GM12875 (cell line): Measurements from ENCODE around the gene CLEC16A.
"Not testable (repeated sequence)": the region's sequence is repeated elsewhere in the genome, so short reads cannot be mapped to it uniquely, and the experiment has no call there.

ENCODE experiments used
- H3K4me3 ChIP-seq: one replicate; pipeline ENCODE4 v1.5.1; 2011; ENCODE audit warnings: low read depth, low read length, control low read depth
- CTCF ChIP-seq: IDR thresholded peaks from 2 replicates; pipeline ENCODE4 v1.5.1; 2011; ENCODE audit warnings: low read depth, mild to moderate bottlenecking, control low read depth, inconsistent platforms, low read length, moderate library complexity, borderline replicate concordance; ENCODE audit not compliant: insufficient read depth

The CLEC16A gene

GRCh38 chr16:10926867-10927266 lies 17.5 kb upstream of the CLEC16A start:
- no peak for TF ChIP-seq CTCF

GRCh38 chr16:10927497-10928112 lies 16.8 kb upstream of the CLEC16A start:
- H3K4me3 ChIP-seq, result no peak overlapping the region
- TF ChIP-seq CTCF, result no peak

More at GRCh38 chr16:10926867-10927266, 17.5 kb upstream of the CLEC16A start:
- H3K4me3 ChIP-seq, result no peak overlapping the region

DNA sequence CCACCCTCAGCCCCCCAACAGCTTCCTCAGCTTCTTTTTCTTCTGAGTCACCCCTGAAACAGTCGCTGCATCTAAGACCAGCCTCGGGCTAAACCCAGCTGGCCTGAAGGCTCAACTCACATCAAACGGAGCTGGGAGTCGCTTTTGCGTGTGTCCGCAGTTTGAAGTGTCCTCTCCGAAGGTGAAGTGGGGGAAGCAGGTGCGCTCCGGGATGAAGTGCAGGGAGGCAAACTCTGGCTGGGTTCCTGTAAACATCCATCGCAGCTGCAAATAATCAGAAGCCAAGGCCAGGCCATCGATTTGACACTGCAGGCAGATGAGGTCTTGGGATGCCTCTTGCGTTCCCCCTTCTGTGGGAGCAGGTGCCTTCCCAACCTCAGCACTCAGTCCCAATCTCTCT lies 15.3 kb upstream of the CLEC16A start:
- not testable (repeated sequence) for H3K4me3 ChIP-seq

- no peak overlapping the region for H3K4me3 ChIP-seq
- TF ChIP-seq CTCF, result no peak
Observed at GRCh38 chr16:10929853-10930754, 14.3 kb upstream of the CLEC16A start.

- no peak overlapping the region for H3K4me3 ChIP-seq
- TF ChIP-seq CTCF, result peak; percentile 46
Observed at GRCh38 chr16:10930755-10931093, 13.6 kb upstream of the CLEC16A start.

GRCh38 chr16:10931134-10931533 lies 13.2 kb upstream of the CLEC16A start:
- TF ChIP-seq CTCF, result no peak
- H3K4me3 ChIP-seq, result no peak overlapping the region

DNA sequence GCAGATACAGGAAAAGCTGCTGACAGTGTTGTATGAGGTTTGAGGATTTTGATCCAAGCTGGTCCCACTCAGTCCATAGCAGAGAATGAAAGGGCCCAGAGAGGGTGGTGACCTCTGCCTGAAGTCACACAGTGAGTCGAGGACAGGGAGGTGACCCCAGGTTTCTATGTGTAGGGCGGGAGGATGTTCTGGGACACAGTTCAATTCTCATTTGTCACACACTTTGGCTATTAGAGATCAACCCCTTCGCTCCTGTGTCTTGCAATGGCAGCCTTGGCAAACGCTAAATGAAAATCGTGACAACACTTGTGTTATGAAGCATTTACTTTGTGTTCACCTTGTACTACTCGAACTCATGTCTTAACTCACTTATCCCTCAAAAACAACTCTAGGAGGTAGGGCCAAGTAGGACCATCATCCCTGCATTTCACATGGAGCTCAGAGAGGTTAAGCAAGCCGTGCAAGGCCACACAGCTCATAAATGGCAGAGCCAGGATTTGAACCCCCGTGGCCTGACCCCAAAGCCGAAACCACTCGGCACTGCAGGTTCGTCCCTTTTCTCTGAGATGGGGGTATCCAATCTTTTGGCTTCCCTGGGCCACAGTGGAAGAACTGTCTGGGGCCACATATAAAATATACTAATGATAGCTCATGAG lies 12.3 kb upstream of the CLEC16A start:
- no peak overlapping the region for H3K4me3 ChIP-seq
- no peak for TF ChIP-seq CTCF
